Fibroblast of the aortic adventitia (primary cell): ENCODE data around the gene THTPA. TPM values are rescaled to one million over a fixed set of nuclear protein-coding genes. Genes with fewer than 3 reads are reported as not detected.

ENCODE experiments used
- DNase-seq: peaks from one replicate; pipeline ENCODE4 v3.0.0-alpha.2; 2010; ENCODE audit warnings: low read depth
- H3K4me3 ChIP-seq: 2 replicates; pipeline ENCODE4 v1.5.1; 2011; ENCODE audit warnings: low read depth, mild to moderate bottlenecking, control low read depth, low read length, moderate library complexity
- CTCF ChIP-seq: IDR thresholded peaks from 2 replicates; pipeline ENCODE4 v1.5.1; 2011; ENCODE audit warnings: mild to moderate bottlenecking, low read length, control low read depth, inconsistent platforms; ENCODE audit not compliant: insufficient read depth
- total RNA-seq: library from RNA; depleted of rRNA; stranded (reverse); fragments of >200 nt; gene quantifications from 2 replicates; pipeline ENCODE4 v1.2.3, GENCODE V29; 2012; ENCODE audit warnings: low replicate concordance

THTPA gene
- total RNA-seq, 1 donor = 22.3 TPM

- TF ChIP-seq CTCF = no peak
- DNase-seq = no peak
- no peak overlapping the region for H3K4me3 ChIP-seq
Measured at GRCh38 chr14:23546450-23547035, 9.5 kb upstream of the THTPA start.

GRCh38 chr14:23547924-23548323, 8.1 kb upstream of the THTPA start:
- H3K4me3 ChIP-seq = no peak overlapping the region
- TF ChIP-seq CTCF = no peak

GRCh38 chr14:23548351-23549318, 7.4 kb upstream of the THTPA start:
- TF ChIP-seq CTCF = no peak
- H3K4me3 ChIP-seq = no peak overlapping the region
- no peak for DNase-seq

More at GRCh38 chr14:23547924-23548323, 8.1 kb upstream of the THTPA start:
- no peak for DNase-seq

GRCh38 chr14:23550131-23550811, 5.8 kb upstream of the THTPA start:
- H3K4me3 ChIP-seq = peak overlapping the region; percentile 63
- TF ChIP-seq CTCF = no peak
- no peak for DNase-seq

GRCh38 chr14:23550812-23551265, 5.2 kb upstream of the THTPA start:
- peak overlapping the region; percentile 63 for H3K4me3 ChIP-seq
- DNase-seq = no peak
- TF ChIP-seq CTCF = no peak

GRCh38 chr14:23551266-23552028, 4.6 kb upstream of the THTPA start, which contains the start of gene ZFHX2:
Gene ZFHX2, minus strand, starts transcription at chr14:23551765. Its CDS starts 16,440 bp downstream, at chr14:23535325.
- no peak for TF ChIP-seq CTCF
- peak within 1 kb of the TSS; percentile 63 for H3K4me3 ChIP-seq
- DNase-seq = peak; percentile 34
